NT2/D1 (cell line): Measurements from ENCODE around the gene ERC1.
"Not testable (repeated sequence)": the region's sequence is repeated elsewhere in the genome, so short reads cannot be mapped to it uniquely, and the experiment has no call there.

ENCODE experiments used
- DNase-seq: peaks from one replicate; pipeline ENCODE4 v3.0.0-alpha.2; 2011; ENCODE audit warnings: low read depth, low spot score
- H3K27me3 ChIP-seq: 2 replicates; pipeline ENCODE4 v1.6.0; 2011; ENCODE audit warnings: mild to moderate bottlenecking; ENCODE audit not compliant: insufficient read length, insufficient read depth
- H3K36me3 ChIP-seq: 2 replicates; pipeline ENCODE4 v1.6.1; 2011; ENCODE audit warnings: mild to moderate bottlenecking, low read length, mixed read lengths; ENCODE audit not compliant: insufficient read depth, insufficient read length
- H3K4me1 ChIP-seq: 2 replicates; pipeline ENCODE4 v1.5.1; 2011; ENCODE audit not compliant: insufficient read depth, insufficient read length
- H3K4me3 ChIP-seq: 2 replicates; pipeline ENCODE4 v1.5.1; 2011; ENCODE audit warnings: low read depth; ENCODE audit not compliant: insufficient read length
- H3K9ac ChIP-seq: 2 replicates; pipeline ENCODE4 v1.6.0; 2011; ENCODE audit warnings: low read depth; ENCODE audit not compliant: insufficient read length
- H3K9me3 ChIP-seq: 2 replicates; pipeline ENCODE4 v1.5.1; 2011; ENCODE audit warnings: mild to moderate bottlenecking, low read length; ENCODE audit not compliant: insufficient read depth
- SUZ12 ChIP-seq: IDR thresholded peaks from 2 replicates; pipeline ENCODE4 v1.6.1; 2011; ENCODE audit not compliant: insufficient read length, insufficient read depth; ENCODE audit errors: extremely low read depth
- YY1 ChIP-seq: IDR thresholded peaks from 2 replicates; pipeline ENCODE4 v1.6.1; 2011; ENCODE audit not compliant: insufficient read length, insufficient read depth
- ZNF274 ChIP-seq: IDR thresholded peaks from 2 replicates; pipeline ENCODE4 v1.6.1; 2011; ENCODE audit warnings: mild to moderate bottlenecking, low read depth, low read length

Gene ERC1

GRCh38 chr12:1195513-1195912, 204.5 kb downstream of the ERC1 start:
- Histone ChIP-seq H3K4me1 (no peaks in the 10 kb centered on the region), H3K9ac (no peak overlapping the region), H3K27me3 (no peaks in the 10 kb centered on the region), H3K36me3 (peaks cover 28% of the 10 kb centered on the region), H3K4me3 (no peak overlapping the region), H3K9me3 (peaks cover 37% of the 10 kb centered on the region)
- TF ChIP-seq YY1 (no peak), SUZ12 (no peak), ZNF274 (no peak)
- no peak for DNase-seq

GRCh38 chr12:1197264-1198018, 206.4 kb downstream of the ERC1 start:
- H3K9me3 ChIP-seq: peaks cover 37% of the 10 kb centered on the region
- H3K27me3 ChIP-seq: no peaks in the 10 kb centered on the region
- no peak for TF ChIP-seq SUZ12
- no peak for TF ChIP-seq ZNF274
- TF ChIP-seq YY1: no peak
- no peak overlapping the region for H3K4me3 ChIP-seq
- no peaks in the 10 kb centered on the region for H3K4me1 ChIP-seq
- H3K9ac ChIP-seq: no peak overlapping the region
- peaks cover 21% of the 10 kb centered on the region for H3K36me3 ChIP-seq
- no peak for DNase-seq

GRCh38 chr12:1198854-1199253, 207.8 kb downstream of the ERC1 start:
- not testable (repeated sequence) for H3K4me3 ChIP-seq, H3K9ac ChIP-seq, H3K4me1 ChIP-seq, DNase-seq, H3K27me3 ChIP-seq
- peaks cover 37% of the 10 kb centered on the region for H3K9me3 ChIP-seq
- peaks cover 18% of the 10 kb centered on the region for H3K36me3 ChIP-seq

GRCh38 chr12:1199700-1200099, 208.7 kb downstream of the ERC1 start:
- H3K36me3 ChIP-seq: peaks cover 18% of the 10 kb centered on the region
- no peak for DNase-seq
- no peak overlapping the region for H3K9ac ChIP-seq
- TF ChIP-seq YY1 (no peak), ZNF274 (no peak), SUZ12 (no peak)
- no peaks in the 10 kb centered on the region for H3K4me1 ChIP-seq
- no peaks in the 10 kb centered on the region for H3K27me3 ChIP-seq
- peaks cover 36% of the 10 kb centered on the region for H3K9me3 ChIP-seq
- H3K4me3 ChIP-seq: no peak overlapping the region

- TF ChIP-seq YY1 (no peak), ZNF274 (no peak), SUZ12 (no peak)
- H3K9me3 ChIP-seq: peaks cover 30% of the 10 kb centered on the region
- H3K4me1 ChIP-seq: no peaks in the 10 kb centered on the region
- H3K9ac ChIP-seq: no peak overlapping the region
- peaks cover 16% of the 10 kb centered on the region for H3K36me3 ChIP-seq
- H3K27me3 ChIP-seq: no peaks in the 10 kb centered on the region
- DNase-seq: no peak
- H3K4me3 ChIP-seq: no peak overlapping the region
These were observed 210.0 kb downstream of the ERC1 start for GRCh38 chr12:1201030-1201429.

DNA sequence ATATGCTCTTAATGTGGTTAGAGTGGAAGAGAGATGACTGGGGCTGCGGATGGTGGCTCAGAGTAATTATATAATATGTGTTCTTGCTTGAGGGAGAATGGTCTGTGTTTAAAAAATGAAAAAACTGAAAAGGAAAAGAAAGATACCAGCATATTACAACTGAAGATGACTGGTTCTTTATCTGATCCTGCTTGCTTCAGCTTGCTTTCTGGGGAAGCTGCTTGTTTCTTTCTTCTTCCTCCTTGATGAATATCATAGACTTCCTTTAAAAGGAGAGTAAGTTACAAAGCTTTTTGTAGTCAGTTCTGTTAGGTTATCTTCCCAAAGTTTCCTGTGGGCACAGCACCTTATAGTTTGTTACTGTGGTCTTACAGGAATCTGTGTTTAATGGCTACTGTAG, 210.9 kb downstream of the ERC1 start:
- Histone ChIP-seq H3K4me1 (no peaks in the 10 kb centered on the region), H3K36me3 (peaks cover 11% of the 10 kb centered on the region), H3K9me3 (peaks cover 30% of the 10 kb centered on the region), H3K27me3 (no peaks in the 10 kb centered on the region), H3K4me3 (no peak overlapping the region), H3K9ac (no peak overlapping the region)
- DNase-seq: no peak
- no peak for TF ChIP-seq ZNF274
- TF ChIP-seq SUZ12: no peak
- no peak for TF ChIP-seq YY1

DNA sequence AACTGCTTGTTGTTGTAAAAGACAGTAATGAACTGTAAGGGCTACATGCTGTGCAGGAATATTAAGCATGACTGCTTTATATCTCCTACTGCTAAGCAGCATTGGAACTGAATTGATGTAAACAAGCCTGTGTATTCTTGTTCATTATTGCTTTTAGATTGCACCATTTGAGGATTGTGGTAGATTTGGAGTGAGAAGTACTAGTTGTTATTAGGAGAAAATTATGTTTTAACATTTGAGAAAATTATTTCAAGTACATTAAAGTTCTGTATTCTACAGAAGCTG, 212.7 kb downstream of the ERC1 start:
- no peak for DNase-seq
- Histone ChIP-seq H3K27me3 (no peaks in the 10 kb centered on the region), H3K4me1 (no peaks in the 10 kb centered on the region), H3K36me3 (peaks cover 3% of the 10 kb centered on the region), H3K4me3 (no peak overlapping the region), H3K9me3 (peaks cover 12% of the 10 kb centered on the region), H3K9ac (no peak overlapping the region)
- no peak for TF ChIP-seq SUZ12
- TF ChIP-seq ZNF274: no peak
- TF ChIP-seq YY1: no peak
